ENCODE measurements around the gene MYPN. TPM values are rescaled to one million over a fixed set of nuclear protein-coding genes. Genes with fewer than 3 reads are reported as not detected.
A peak's percentile ranks its signal among the peaks of the same experiment; 100 is the strongest.
"Not testable (repeated sequence)": the region's sequence is repeated elsewhere in the genome, so short reads cannot be mapped to it uniquely, and the experiment has no call there.

The MYPN gene
- polyA plus RNA-seq, 4 donors = 0.04 to 0.07 (median 0.05) TPM; not detected in 1

DNA sequence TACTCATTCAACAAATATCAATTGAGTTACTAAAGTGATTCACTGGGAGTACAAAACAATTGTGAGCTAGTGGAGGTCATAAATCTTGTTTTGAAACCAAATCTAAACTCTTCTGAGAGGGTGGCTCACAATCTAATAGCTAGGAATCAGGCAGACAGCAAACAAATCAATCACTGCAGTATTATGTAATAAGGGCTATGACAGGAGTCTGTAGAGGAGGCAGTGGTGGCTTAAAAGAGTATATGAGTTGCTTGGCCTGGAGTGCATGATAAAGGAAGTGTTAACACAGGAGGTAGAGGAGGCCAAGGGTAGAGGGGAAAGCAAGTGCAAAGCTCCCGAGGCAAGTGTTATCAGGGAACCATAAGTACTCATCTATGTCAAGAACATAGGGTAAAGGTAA is 16.5 kb downstream of the MYPN start:
- DNase-seq (ENCODE audit: low read depth in 4 of 4, low spot score in 3 of 4) = no peak

DNA sequence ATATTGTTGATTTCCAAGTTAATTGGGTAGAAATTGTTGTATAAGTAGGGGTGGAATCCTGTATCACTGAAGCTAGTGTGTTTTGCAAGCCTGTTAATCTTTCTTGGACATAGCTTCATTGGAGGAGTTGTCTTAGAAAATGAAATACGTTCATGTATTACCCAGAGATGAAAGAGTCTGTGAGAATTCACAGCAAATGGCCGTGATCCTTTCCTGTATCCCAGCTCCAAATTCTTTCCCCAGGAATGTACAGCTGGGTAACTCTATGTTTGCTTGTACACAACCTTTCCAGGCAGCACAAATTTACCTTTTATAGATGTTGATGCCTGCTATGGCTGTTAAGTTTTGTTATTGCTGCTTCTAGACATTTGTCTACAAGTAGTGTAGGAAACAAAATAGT is 18.7 kb downstream of the MYPN start:
- DNase-seq (ENCODE audit: low read depth in 4 of 4, low spot score in 3 of 4) = no peak

GRCh38 chr10:68132391-68132790 is 23.1 kb downstream of the MYPN start:
- no peak for DNase-seq (ENCODE audit: low read depth in 4 of 4, low spot score in 3 of 4)

GRCh38 chr10:68133523-68133922 is 24.2 kb downstream of the MYPN start:
- DNase-seq (ENCODE audit: low read depth in 4 of 4, low spot score in 3 of 4) = no peak

GRCh38 chr10:68135362-68135761 is 26.1 kb downstream of the MYPN start:
- no peak for DNase-seq (ENCODE audit: low read depth in 4 of 4, low spot score in 3 of 4)

DNA sequence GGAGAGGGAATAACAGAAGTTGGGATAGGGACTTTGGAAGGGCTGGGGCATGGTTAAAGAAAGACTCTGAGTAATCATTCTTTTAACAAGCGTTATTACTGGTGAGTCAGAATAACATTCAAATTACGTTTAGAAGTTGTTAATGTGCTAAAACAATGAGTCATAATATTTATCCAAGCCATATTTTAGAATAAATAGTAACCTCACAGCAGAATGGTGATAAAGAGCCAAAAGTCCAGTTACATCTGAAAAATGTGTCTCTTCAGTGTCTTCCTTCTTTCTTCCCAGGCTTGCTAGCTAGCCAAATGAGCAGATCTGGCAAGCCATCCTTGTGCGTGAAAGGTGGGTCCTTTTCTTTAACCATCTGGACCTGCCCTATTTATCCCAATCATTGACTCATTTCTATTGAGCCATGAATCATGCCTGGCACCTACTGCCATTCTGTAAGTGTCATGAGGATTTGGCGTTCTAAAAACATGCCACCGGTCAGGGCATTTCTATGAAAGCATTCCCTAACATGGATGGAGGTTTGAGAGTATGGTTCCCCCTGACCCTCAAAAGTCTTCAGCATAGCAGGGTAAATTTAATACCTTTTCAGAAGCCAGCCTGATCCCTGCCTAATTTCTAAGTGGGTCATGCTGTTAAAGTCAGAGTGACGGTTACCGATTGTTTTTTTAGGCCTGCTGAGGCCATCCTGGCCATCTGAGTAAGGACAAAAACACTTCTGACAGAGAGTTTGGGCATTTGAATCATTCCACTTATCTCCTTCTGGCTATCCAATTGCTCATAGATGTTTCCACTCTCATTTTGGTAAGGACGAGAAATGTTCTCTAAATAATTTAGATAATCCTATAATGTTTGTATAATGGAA is 26.9 kb downstream of the MYPN start:
- no peak for DNase-seq (ENCODE audit: low read depth in 4 of 4, low spot score in 3 of 4)

- DNase-seq (ENCODE audit: low read depth in 4 of 4, low spot score in 3 of 4) = no peak
Measured at GRCh38 chr10:68137171-68137570, 27.9 kb downstream of the MYPN start.

DNA sequence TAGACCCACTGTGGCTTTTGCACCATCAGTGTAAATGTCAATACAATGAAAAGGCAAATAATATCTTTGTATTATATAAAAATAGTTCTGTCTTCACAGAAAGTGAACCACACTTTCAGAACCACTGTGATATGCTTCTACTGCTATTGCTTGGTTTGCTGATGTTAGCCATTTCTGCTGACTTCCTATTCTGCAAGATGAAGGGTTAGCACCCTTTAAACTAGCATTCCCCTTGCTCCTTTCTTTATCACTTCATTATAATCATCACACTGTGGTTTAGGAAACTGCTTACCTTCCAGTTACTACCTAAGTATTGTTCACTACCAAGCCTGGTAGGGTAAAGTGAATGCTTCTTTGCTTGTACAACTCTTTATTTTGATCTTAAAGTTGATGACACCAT is 29.2 kb downstream of the MYPN start:
- DNase-seq (ENCODE audit: low read depth in 4 of 4, low spot score in 3 of 4) = no peak

DNA sequence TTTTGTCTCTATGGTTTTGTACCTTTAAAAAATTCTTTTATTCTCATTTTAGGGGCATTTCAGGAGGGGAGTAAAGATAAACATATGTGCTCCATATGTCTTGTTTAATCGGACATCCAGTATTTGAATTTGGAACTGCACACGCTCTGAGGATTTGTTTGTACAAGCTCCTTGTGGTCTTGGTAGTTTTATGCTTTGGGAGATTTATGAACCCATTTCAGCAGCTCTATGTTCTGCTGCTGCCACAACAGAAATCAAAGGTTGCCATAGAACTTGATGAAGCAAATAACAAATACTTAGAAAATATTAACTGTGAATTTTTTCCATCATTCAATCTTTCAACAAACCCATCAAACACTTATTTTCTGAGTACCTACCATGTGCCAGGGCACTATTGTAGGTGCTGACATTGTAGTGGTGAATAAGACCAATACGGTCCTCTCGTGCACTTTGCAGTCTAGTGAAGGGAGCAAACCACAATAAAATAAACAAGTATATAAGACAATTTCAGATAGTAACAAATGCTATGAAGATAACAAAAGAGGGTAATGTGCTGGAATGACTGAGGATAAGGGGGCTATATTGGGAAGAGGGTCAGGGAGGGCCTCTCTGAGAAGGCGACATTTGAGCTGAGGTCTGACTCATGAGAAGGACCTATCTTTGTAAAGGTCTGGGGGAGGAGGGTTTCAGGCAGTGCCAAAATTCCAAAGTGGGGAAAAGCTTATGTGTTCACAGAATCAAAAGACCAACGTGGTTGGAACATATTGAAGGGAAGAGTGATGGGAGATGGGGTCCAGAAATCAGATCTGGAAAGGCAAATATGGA is 30.4 kb downstream of the MYPN start:
- DNase-seq (ENCODE audit: low read depth in 4 of 4, low spot score in 3 of 4) = no peak

- no peak for DNase-seq (ENCODE audit: low read depth in 4 of 4, low spot score in 3 of 4)
Measured at GRCh38 chr10:68142761-68143160, 33.5 kb downstream of the MYPN start.

GRCh38 chr10:68144709-68145108 is 35.4 kb downstream of the MYPN start:
- DNase-seq (ENCODE audit: low read depth in 4 of 4, low spot score in 3 of 4) = no peak

- DNase-seq (ENCODE audit: low read depth in 4 of 4, low spot score in 3 of 4) = no peak
Measured at GRCh38 chr10:68145705-68146104, 36.4 kb downstream of the MYPN start.

DNA sequence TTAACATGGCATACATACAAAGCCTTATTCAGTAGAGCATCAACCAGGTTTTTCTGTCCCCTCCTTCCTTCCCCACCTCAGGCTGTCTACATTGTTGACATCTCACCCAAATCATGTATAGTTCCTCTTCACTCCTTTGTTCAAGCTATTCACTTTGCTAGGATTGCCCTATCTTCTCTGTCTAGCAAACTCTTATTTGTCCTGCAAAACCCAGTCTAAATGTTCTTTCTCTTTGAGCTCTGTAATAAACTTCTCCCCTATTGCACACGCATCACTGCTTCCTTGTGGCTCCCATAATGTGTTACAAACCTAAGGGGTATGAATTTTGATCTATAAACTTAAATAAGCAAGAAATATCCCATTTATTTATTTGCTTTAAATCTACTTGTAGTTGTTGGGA is 36.8 kb downstream of the MYPN start:
- no peak for DNase-seq (ENCODE audit: low read depth in 4 of 4, low spot score in 3 of 4)

DNA sequence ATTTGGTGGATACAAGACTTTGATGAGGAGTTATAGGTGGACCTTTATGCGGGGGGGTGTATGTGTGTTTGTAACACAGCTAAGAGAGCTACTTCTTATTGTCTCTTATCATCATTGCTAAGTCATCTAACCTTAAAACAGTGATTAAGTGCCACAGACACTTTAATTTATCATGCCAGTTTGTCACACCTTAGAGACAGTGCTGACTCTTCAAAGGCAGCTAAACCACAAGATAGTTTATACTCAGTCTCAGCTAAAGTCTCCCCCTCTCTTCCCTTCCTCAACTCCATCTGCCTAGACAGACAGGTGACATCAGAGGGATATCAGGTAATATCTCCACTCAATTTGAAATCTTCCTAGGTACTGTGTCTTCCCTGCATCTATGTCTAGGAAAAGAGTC is 42.2 kb downstream of the MYPN start:
- DNase-seq (ENCODE audit: low read depth in 4 of 4, low spot score in 3 of 4) = no peak

- DNase-seq (ENCODE audit: low read depth in 4 of 4, low spot score in 3 of 4) = peak; percentile 21 to 38 (median 35)
Measured at GRCh38 chr10:68153473-68154210, 44.4 kb downstream of the MYPN start.

DNA sequence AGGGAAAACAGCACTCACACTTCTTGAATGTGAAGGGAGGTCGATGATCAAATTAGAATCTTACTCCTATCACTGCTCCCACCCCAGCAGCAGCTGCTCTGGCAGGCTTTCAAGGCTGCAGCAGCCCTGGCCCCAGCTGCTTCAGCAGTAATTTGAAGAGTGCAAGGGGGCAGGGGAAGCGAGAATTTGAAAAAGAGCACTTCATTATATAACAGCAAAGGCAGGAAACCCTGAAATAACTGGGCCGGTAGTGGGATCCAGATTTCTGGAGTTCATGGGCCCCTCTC is 44.9 kb downstream of the MYPN start:
- DNase-seq (ENCODE audit: low read depth in 4 of 4, low spot score in 3 of 4) = peak in 2 of 4 donors; percentile 20 to 40

GRCh38 chr10:68155615-68156210 is 46.4 kb downstream of the MYPN start:
- DNase-seq (ENCODE audit: low read depth in 4 of 4, low spot score in 3 of 4) = no peak

GRCh38 chr10:68156373-68157185 is 47.3 kb downstream of the MYPN start:
- DNase-seq (ENCODE audit: low read depth in 4 of 4, low spot score in 3 of 4) = peak; percentile 44 to 61 (median 54)

GRCh38 chr10:68157522-68157921 is 48.2 kb downstream of the MYPN start:
- DNase-seq (ENCODE audit: low read depth in 4 of 4, low spot score in 3 of 4) = not testable (repeated sequence)

GRCh38 chr10:68158031-68158430 is 48.7 kb downstream of the MYPN start:
- no peak for DNase-seq (ENCODE audit: low read depth in 4 of 4, low spot score in 3 of 4)

Measured in right renal pelvis (tissue), 4 donors.